PC-9 (cell line): Measurements from ENCODE around the gene ZNF526.

ENCODE experiments used
- CTCF ChIP-seq: fragments of 200-600 bp; sonication (generic); conservative IDR thresholded peaks from 2 replicates; pipeline ENCODE4 v1.6.1; 2017; ENCODE audit warnings: mixed run types, antibody characterized with exemption, mild to moderate bottlenecking, moderate library complexity
- EZH2 ChIP-seq: fragments of 200-600 bp; sonication (generic); IDR thresholded peaks from 2 replicates; pipeline ENCODE4 v1.8.0; 2017; ENCODE audit warnings: antibody characterized with exemption, low read depth

DNA sequence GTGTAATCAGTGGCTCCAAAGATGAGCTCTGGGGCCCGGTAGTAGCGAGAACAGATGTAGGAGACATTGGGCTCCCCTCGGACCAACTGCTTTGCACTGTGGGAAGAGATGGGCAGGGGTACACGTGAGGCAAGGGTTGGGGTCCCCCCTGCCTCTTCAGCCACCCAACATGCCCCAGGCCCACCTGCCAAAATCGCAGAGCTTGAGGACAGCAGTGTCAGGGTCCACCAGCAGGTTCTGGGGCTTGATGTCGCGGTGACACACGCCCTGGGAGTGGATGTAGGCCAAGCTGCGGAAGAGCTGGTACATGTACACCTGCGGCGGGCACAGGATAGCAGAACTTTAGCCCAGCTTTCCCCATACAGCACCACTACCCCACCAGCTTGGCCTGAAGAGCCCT, 14.3 kb downstream of the ZNF526 start:
- TF ChIP-seq CTCF (no peak), EZH2 (no peak)
